BLaER1 treated with 17β-estradiol and CSF1 and Interleukin-3, amounts not matched to agents 10 nM and 100 nM (cell line): ENCODE data around the gene PHRF1.

Experiments used
- H3K27ac ChIP-seq, 11 experiments: shearing (Covaris generic); formaldehyde crosslinking; 2 replicates each; pipeline ENCODE4 v1.8.1; 2022
- H3K27me3 ChIP-seq, 11 experiments: shearing (Covaris generic); formaldehyde crosslinking; 2 replicates each; pipeline ENCODE4 v1.8.1; 2022
- H3K36me3 ChIP-seq, 11 experiments: shearing (Covaris generic); formaldehyde crosslinking; 2 replicates each; pipeline ENCODE4 v1.8.1; 2022
- H3K4me1 ChIP-seq, 10 experiments: shearing (Covaris generic); formaldehyde crosslinking; 2 replicates each; pipeline ENCODE4 v1.8.1; 2022
- H3K4me2 ChIP-seq, 11 experiments: shearing (Covaris generic); formaldehyde crosslinking; 2 replicates each; pipeline ENCODE4 v1.8.1; 2022
- H3K4me3 ChIP-seq, 10 experiments: shearing (Covaris generic); formaldehyde crosslinking; 2 replicates each; pipeline ENCODE4 v1.8.1; 2022
- H3K9ac ChIP-seq, 11 experiments: shearing (Covaris generic); formaldehyde crosslinking; 2 replicates each; pipeline ENCODE4 v1.8.1; 2022
- H3K9me3 ChIP-seq, 11 experiments: shearing (Covaris generic); formaldehyde crosslinking; replicated peaks in 1 of 11; 2 replicates each; pipeline ENCODE4 v1.8.1; 2022
- H4K20me1 ChIP-seq, 11 experiments: shearing (Covaris generic); formaldehyde crosslinking; 2 replicates each; pipeline ENCODE4 v1.8.1; 2022
- Cebpa-rat ChIP-seq, 11 experiments: shearing (Covaris generic); IDR thresholded peaks; 2 replicates each; pipeline ENCODE4 v1.8.1; 2022

Gene PHRF1

DNA sequence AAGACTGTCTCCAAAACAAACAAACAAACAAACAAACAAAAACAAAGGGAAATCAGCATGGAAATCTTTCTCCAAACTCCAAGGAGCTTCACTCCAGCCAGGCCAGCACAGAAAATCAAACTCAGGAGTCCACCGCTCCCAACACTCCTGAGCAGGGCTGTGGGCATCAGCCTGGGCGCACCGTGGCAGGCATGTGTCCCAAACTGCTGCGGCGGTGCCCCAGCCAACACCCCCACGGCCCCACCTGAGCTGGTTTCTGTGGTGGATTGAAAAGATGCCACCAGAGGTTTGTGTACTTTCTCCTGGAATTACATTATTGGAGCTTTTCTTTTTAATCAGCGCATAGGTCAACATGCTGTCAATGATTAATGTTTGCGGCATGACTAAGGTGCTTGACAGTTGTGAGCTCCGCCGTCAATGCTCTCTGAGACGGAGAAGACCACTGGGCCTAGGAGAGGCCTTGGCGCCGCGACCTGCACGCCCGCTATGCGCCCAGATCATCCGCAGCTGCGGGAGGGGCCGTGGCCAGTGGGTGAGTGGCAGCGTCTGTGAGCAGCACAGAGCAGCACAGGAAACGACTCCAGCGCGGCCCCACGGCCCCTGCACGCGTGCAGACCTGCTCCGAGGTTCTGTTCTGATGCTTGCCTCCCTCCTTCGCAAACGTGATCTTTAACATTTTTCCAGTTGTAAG lies 78.9 kb downstream of the PHRF1 start:
- Histone ChIP-seq H3K36me3 (peaks cover 83 to 100% (median 93%) of the 10 kb centered on the region in 11 experiments), H3K9me3 (peaks cover 0 to 5% (median 0%) of the 10 kb centered on the region in 11 experiments; a peak in 1 of 22 replicates), H3K4me3 (no peak overlapping the region), H3K27me3 (no peaks in the 10 kb centered on the region; a peak in 1 of 22 replicates), H4K20me1 (peaks cover 14 to 76% (median 59%) of the 10 kb centered on the region in 11 experiments; a peak in 21 of 22 replicates), H3K27ac (no peak overlapping the region), H3K9ac (no peak overlapping the region), H3K4me1 (peaks cover 2 to 11% (median 8%) of the 10 kb centered on the region in 10 experiments), H3K4me2 (no peak overlapping the region)
- TF ChIP-seq Cebpa-rat (IDR thresholded peaks at IDR 0.05), result no peak

DNA sequence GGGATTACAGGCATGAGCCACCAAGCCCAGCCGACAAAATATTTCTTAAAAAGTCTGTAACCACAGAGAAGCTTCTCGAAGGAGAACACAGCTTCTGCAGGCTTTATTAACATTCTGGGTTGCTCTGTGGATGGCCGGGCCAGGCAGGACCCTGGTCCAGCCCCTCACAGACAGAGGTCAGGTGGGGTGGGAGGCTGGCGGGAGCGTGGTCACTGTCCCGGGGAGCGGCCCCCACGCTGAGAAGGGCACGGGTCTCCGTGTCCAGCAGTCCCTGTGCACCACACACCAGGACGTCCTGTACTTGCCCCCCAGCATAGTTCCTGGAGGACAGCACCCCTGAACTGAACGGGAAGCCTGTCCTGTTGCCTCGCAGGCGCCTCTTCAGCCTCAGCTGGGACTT lies 80.2 kb downstream of the PHRF1 start:
- H3K9me3 ChIP-seq, result peaks cover 0 to 5% (median 0%) of the 10 kb centered on the region in 11 experiments; a peak in 1 of 22 replicates
- no peak overlapping the region for H3K27ac ChIP-seq
- peaks cover 26 to 87% (median 71%) of the 10 kb centered on the region in 11 experiments; a peak in 21 of 22 replicates for H4K20me1 ChIP-seq
- no peak overlapping the region for H3K9ac ChIP-seq
- TF ChIP-seq Cebpa-rat (IDR thresholded peaks at IDR 0.05), result no peak
- H3K4me2 ChIP-seq, result no peak overlapping the region
- no peak overlapping the region for H3K4me3 ChIP-seq
- H3K36me3 ChIP-seq, result peaks cover 82 to 100% (median 88%) of the 10 kb centered on the region in 11 experiments
- H3K27me3 ChIP-seq, result no peaks in the 10 kb centered on the region; a peak in 1 of 22 replicates
- peaks cover 14 to 23% (median 20%) of the 10 kb centered on the region in 10 experiments for H3K4me1 ChIP-seq

DNA sequence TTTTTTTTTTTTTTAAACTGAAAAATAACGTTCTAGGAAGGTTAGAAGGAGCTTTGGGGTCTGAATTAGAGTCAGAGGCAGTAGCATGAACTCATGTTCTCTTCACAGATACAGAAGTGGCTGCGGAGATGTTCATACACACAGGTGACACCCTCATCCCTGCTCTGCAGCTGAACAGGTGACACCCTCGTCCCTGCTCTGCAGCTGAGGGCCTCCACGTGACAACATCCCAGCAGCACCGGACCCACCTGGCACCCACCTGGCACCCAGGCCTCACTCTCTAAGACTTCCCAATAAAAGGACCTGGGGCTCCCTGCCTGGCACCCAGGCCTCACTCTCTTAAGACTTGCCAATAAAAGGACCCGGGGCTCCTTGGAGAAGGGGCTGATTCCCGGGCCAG lies 80.6 kb downstream of the PHRF1 start:
- H3K4me2 ChIP-seq, result no peak overlapping the region
- H3K36me3 ChIP-seq, result peaks cover 82 to 100% (median 88%) of the 10 kb centered on the region in 11 experiments
- TF ChIP-seq Cebpa-rat (IDR thresholded peaks at IDR 0.05), result no peak
- peaks cover 0 to 5% (median 0%) of the 10 kb centered on the region in 11 experiments; a peak in 1 of 22 replicates for H3K9me3 ChIP-seq
- peaks cover 14 to 26% (median 23%) of the 10 kb centered on the region in 10 experiments for H3K4me1 ChIP-seq
- H3K9ac ChIP-seq, result no peak overlapping the region
- no peak overlapping the region for H3K27ac ChIP-seq
- H3K4me3 ChIP-seq, result no peak overlapping the region
- H3K27me3 ChIP-seq, result no peaks in the 10 kb centered on the region; a peak in 1 of 22 replicates
- H4K20me1 ChIP-seq, result peaks cover 30 to 92% (median 76%) of the 10 kb centered on the region in 11 experiments; a peak in 21 of 22 replicates

DNA sequence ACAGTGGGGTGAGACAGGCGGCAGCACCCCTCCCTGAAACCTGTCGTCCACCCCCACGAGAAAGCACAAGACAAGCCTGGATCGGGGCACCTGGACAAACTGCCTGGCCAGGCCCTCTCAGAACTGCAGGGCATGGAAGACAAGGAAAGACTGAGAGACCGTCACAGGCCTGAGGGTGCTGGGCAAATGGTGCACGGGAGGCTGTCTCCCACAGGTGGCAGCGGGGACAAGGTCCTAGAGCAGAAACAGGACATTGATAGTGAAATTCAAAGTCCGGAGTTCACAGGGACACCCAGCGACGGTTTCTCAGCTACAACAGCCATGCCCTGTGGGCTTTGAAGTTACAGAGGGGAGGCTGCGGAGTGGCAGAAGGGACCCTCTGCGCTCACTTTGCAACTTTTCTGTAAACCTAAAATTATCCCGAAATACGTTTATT lies 81.4 kb downstream of the PHRF1 start:
- TF ChIP-seq Cebpa-rat (IDR thresholded peaks at IDR 0.05), result no peak
- Histone ChIP-seq H3K36me3 (peaks cover 83 to 100% (median 89%) of the 10 kb centered on the region in 11 experiments), H3K27me3 (no peaks in the 10 kb centered on the region; a peak in 1 of 22 replicates), H3K4me1 (peaks cover 14 to 26% (median 23%) of the 10 kb centered on the region in 10 experiments), H3K27ac (no peak overlapping the region), H3K4me2 (no peak overlapping the region), H3K9ac (no peak overlapping the region), H4K20me1 (peaks cover 39 to 100% (median 84%) of the 10 kb centered on the region in 11 experiments; a peak in 21 of 22 replicates), H3K4me3 (no peak overlapping the region), H3K9me3 (peaks cover 0 to 5% (median 0%) of the 10 kb centered on the region in 11 experiments; a peak in 1 of 22 replicates)

DNA sequence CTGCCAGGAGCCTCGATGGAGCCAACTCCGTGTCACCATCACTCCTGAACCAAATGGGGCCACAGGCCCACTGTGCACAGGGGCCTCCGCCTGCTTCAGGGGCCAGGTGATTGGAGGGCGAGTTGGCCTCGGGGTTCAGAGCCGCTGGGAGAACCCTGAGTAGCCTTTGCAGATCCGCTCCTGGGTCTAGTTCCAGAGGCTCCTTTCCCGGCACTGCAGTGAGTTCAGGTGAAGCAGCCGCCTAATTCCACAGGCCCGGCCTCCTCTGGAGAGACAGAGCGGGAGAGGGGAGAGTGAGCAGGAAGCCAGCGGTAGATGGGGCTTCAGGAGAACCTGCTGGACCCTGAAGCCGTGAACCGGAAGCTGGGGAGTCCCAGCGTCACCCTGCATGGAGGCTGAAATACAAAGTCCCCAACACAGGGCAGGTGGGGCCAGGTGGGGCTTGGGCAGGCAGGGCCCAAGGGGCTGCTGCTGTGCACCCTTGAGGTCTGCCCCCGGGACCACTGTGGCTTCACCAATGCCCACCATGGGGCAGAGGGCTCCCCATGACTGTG lies 83.3 kb downstream of the PHRF1 start:
- Histone ChIP-seq H3K9me3 (no peaks in the 10 kb centered on the region), H4K20me1 (peaks cover 50 to 98% (median 93%) of the 10 kb centered on the region in 11 experiments; a peak in 21 of 22 replicates), H3K36me3 (peaks cover 83 to 98% (median 88%) of the 10 kb centered on the region in 11 experiments), H3K4me3 (no peak overlapping the region), H3K4me1 (peaks cover 14 to 26% (median 23%) of the 10 kb centered on the region in 10 experiments), H3K27ac (no peak overlapping the region), H3K4me2 (peak overlapping the region in 9 of 11 experiments; percentile 54 to 89 (median 71); a peak in 16 of 22 replicates), H3K27me3 (no peaks in the 10 kb centered on the region; a peak in 1 of 22 replicates), H3K9ac (peak overlapping the region in 4 of 11 experiments; percentile 0 to 44 (median 36); a peak in 3 of 22 replicates)
- TF ChIP-seq Cebpa-rat (IDR thresholded peaks at IDR 0.05), result no peak

DNA sequence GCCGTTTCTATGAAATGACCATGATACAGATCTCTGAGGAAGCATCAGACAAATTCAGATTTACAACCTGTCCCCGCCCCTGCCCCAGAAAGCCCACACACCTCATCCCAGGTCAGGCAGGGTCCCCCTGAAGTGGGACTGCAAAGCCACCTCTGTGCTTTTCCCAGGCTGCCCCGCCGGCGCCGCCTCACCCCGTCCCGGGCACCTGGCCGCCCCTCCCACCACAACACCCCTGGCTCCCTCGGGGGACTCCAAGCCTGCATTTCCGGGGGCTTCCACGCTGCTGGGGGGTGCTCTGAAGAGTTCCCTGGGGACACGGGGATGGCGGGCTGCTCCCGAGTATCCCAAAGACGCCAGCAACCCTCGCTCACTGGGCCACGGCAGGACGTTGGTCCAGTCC lies 84.0 kb downstream of the PHRF1 start:
- H3K9ac ChIP-seq, result peak overlapping the region in 7 of 11 experiments; percentile 3 to 44 (median 28); a peak in 7 of 22 replicates
- no peak overlapping the region for H3K27ac ChIP-seq
- no peaks in the 10 kb centered on the region for H3K9me3 ChIP-seq
- H3K4me3 ChIP-seq, result no peak overlapping the region
- peaks cover 53 to 94% (median 89%) of the 10 kb centered on the region in 11 experiments; a peak in 21 of 22 replicates for H4K20me1 ChIP-seq
- no peaks in the 10 kb centered on the region; a peak in 1 of 22 replicates for H3K27me3 ChIP-seq
- no peak for TF ChIP-seq Cebpa-rat (IDR thresholded peaks at IDR 0.05)
- peaks cover 79 to 96% (median 85%) of the 10 kb centered on the region in 11 experiments for H3K36me3 ChIP-seq
- peaks cover 14 to 26% (median 23%) of the 10 kb centered on the region in 10 experiments for H3K4me1 ChIP-seq
- peak overlapping the region; percentile 35 to 89 (median 66); a peak in 21 of 22 replicates for H3K4me2 ChIP-seq

DNA sequence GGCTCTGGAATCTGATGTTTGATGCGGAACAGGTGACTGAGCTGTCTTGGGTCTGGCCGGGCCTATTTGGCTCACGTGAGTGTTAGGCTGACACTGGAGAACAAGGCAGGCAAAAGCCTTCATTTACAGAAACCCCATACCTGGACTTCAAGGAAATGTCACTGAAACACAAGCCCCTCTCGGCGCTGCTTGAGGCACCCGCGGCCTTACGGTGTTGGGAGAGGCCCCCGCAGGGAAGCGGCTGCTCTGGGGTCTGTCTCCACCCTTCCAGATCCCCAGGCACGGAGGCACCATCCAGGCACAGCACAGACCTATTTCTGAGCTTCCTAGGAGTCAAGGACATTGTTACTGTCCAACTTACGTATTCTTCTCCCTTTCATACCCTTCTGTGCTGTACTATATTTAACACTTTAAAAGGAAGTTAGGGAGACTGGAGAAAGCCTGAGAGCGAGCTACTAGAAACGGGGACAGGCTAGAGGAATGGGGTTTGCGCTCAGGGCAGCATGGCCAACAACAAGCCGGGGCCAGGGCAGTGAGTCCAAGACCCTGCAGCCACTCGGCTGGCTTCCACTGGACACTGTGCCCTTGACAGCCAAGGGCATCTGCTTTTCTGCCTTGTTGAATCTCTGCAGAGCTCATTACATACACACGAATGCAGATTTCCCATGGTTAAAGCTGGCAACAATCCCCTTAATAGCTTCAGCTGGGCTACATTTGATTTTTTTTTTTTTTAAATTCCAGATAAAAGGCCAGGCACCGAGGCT lies 84.6 kb downstream of the PHRF1 start:
- TF ChIP-seq Cebpa-rat (IDR thresholded peaks at IDR 0.05), result no peak
- Histone ChIP-seq H4K20me1 (peaks cover 58 to 94% (median 90%) of the 10 kb centered on the region in 11 experiments; a peak in 21 of 22 replicates), H3K36me3 (peaks cover 79 to 96% (median 89%) of the 10 kb centered on the region in 11 experiments)

More for the DNA sequence above, 84.6 kb downstream of the PHRF1 start:
- Histone ChIP-seq H3K9me3 (no peaks in the 10 kb centered on the region), H3K27ac (no peak overlapping the region), H3K4me3 (no peak overlapping the region), H3K9ac (peak overlapping the region in 6 of 11 experiments; percentile 7 to 39 (median 30); a peak in 8 of 22 replicates), H3K27me3 (no peaks in the 10 kb centered on the region; a peak in 1 of 22 replicates), H3K4me1 (peaks cover 16 to 26% (median 25%) of the 10 kb centered on the region in 10 experiments), H3K4me2 (peak overlapping the region; percentile 35 to 89 (median 66))
